Nephron (organoid): ENCODE results near the gene FHL1.

Experiments
- H3K27ac Mint-ChIP-seq, 3 experiments: 2 replicates each; pipeline ENCODE4 v1.8.0; 2020; ENCODE audit warnings: mixed read lengths in 3 of 3, mild to moderate bottlenecking in 2 of 3, moderate library complexity in 1 of 3
- H3K27me3 Mint-ChIP-seq: 2 replicates; pipeline ENCODE4 v1.8.0; 2021; ENCODE audit warnings: low read depth, mild to moderate bottlenecking, moderate library complexity, mixed read lengths
- H3K36me3 Mint-ChIP-seq: 2 replicates; pipeline ENCODE4 v1.8.0; 2020; ENCODE audit warnings: low read depth, mixed read lengths
- H3K4me1 Mint-ChIP-seq: 2 replicates; pipeline ENCODE4 v1.8.0; 2020; ENCODE audit warnings: mixed read lengths
- H3K4me3 Mint-ChIP-seq, 3 experiments: 2 replicates each; pipeline ENCODE4 v1.8.0; 2020; ENCODE audit warnings: mild to moderate bottlenecking in 3 of 3, mixed read lengths in 3 of 3, moderate library complexity in 2 of 3
- H3K9me3 Mint-ChIP-seq: 2 replicates; pipeline ENCODE4 v1.8.0; 2020; ENCODE audit warnings: mixed read lengths
- TF ChIP-seq, protein P1 (sequence below), 3 experiments: fragments of 200-600 bp; sonication (generic); IDR thresholded peaks; one replicate each; pipeline ENCODE4 v1.5.0; 2021; ENCODE audit warnings: antibody characterized with exemption in 3 of 3; ENCODE audit not compliant: unreplicated experiment in 3 of 3

FHL1 gene

DNA sequence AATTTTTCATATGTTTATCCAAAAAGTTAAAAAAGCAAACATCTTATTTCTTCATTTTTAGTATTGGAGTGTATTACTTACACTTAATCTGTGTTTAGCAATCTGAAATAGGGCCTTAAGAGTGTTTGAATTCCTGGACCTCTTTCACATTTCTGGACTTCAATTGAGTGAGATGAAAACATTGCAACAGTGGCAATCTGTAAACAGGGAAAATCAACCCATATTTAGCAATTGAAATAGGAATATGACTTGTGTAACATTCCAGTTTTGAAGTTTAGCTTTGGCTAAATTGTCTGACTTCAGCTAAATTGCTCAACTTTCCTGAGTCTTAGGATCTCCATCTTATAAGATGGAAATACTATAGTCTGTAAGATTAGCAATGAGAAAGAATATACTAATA, 34.6 kb upstream of the FHL1 start:
- H3K4me3 Mint-ChIP-seq, result no peak overlapping the region
- no peaks in the 10 kb centered on the region for H3K27me3 Mint-ChIP-seq
- no peaks in the 10 kb centered on the region for H3K36me3 Mint-ChIP-seq
- H3K27ac Mint-ChIP-seq, result no peak overlapping the region
- TF ChIP-seq, protein P1, sequence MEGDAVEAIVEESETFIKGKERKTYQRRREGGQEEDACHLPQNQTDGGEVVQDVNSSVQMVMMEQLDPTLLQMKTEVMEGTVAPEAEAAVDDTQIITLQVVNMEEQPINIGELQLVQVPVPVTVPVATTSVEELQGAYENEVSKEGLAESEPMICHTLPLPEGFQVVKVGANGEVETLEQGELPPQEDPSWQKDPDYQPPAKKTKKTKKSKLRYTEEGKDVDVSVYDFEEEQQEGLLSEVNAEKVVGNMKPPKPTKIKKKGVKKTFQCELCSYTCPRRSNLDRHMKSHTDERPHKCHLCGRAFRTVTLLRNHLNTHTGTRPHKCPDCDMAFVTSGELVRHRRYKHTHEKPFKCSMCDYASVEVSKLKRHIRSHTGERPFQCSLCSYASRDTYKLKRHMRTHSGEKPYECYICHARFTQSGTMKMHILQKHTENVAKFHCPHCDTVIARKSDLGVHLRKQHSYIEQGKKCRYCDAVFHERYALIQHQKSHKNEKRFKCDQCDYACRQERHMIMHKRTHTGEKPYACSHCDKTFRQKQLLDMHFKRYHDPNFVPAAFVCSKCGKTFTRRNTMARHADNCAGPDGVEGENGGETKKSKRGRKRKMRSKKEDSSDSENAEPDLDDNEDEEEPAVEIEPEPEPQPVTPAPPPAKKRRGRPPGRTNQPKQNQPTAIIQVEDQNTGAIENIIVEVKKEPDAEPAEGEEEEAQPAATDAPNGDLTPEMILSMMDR (IDR thresholded peaks at IDR 0.05; ENCODE audit: unreplicated experiment in 3 of 3), result no peak
- peaks cover 21% of the 10 kb centered on the region for H3K4me1 Mint-ChIP-seq
- peaks cover 20% of the 10 kb centered on the region for H3K9me3 Mint-ChIP-seq

DNA sequence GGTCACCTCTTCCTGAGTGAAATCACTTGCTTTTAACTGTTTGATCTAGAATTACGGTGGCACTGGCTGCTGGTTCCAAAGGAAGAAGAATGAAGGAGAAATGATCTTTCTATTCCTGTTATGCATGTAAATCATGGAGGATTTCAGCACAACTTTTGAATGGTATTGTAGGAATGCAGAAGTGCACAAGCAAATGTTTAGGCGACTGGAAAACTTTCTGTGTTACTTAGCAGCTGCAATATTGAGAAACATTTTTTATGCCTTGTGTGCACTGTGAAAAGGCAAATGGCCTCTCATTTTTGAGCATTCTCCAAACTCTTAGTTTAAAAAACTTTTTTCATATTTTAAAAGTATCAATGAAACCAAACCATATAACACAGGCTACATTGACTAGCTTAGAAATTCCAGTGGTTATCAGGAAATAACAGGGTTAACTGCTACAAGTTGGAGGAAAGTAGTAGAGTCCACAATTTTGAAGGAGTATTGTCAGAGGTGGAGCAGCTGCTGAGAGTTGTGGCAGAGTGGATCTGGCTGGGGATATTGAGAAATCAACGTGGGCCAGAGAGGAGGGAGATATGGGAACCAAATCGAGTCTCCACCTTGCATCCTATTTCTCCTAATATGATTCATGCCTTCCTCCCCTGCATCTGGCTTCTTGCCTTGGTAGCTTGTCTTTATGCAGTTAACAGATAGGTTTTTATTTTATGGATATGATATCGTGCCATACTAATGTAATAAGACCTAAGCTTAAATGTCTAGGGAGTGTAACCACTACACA, 32.0 kb upstream of the FHL1 start:
- Mint-ChIP-seq H3K9me3 (peaks cover 19% of the 10 kb centered on the region), H3K27me3 (peaks cover 3% of the 10 kb centered on the region), H3K36me3 (no peaks in the 10 kb centered on the region), H3K4me3 (no peak overlapping the region), H3K27ac (peak overlapping the region in 2 of 3 experiments; percentile 75 to 80), H3K4me1 (peaks cover 21% of the 10 kb centered on the region)
- TF ChIP-seq, protein P1 (IDR thresholded peaks at IDR 0.05; ENCODE audit: unreplicated experiment in 3 of 3), result no peak

DNA sequence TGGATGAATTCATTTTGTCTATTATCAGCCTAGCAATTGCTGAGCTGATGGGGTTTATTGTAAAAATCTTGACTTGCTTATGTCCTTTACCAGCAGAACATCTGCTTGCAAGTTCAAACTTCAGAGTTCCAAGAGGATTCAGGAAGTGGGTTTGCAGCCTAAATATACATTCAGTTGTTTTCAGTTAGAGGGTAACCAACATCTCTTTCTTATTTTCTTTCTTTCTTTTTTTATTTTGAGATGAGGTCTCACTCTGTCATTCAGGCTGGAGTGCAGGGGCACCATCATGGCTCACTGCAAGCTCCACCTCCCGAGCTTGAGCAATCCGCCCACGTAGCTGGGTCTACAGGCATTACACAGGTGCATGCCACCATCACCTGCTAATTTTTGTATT, 31.4 kb upstream of the FHL1 start:
- TF ChIP-seq, protein P1 (IDR thresholded peaks at IDR 0.05; ENCODE audit: unreplicated experiment in 3 of 3), result no peak
- peaks cover 21% of the 10 kb centered on the region for H3K4me1 Mint-ChIP-seq
- peak overlapping the region in 2 of 3 experiments; percentile 75 to 80 for H3K27ac Mint-ChIP-seq
- peaks cover 3% of the 10 kb centered on the region for H3K27me3 Mint-ChIP-seq
- peaks cover 16% of the 10 kb centered on the region for H3K9me3 Mint-ChIP-seq
- no peaks in the 10 kb centered on the region for H3K36me3 Mint-ChIP-seq
- H3K4me3 Mint-ChIP-seq, result no peak overlapping the region

DNA sequence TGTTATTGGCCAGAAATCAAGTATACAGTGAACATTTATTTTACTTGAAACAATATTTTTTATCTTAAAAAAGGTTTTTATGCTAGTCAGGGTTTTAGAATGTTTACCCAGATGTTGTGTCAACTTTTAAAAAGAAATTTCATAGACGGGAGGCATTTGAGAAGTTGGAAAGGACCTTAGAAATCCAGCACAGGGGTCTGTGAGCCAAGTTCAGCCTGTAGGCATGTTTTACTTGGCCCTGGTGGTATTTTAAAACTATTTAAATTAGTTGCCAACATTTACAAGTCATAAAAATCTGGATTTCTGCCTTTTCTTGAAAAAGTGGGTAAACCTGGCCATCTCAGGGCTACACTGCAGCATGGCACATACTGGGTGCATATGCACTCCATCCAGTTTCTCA, 25.5 kb upstream of the FHL1 start:
- TF ChIP-seq, protein P1 (IDR thresholded peaks at IDR 0.05; ENCODE audit: unreplicated experiment in 3 of 3), result no peak
- peaks cover 11% of the 10 kb centered on the region for H3K9me3 Mint-ChIP-seq
- no peak overlapping the region for H3K4me3 Mint-ChIP-seq
- H3K36me3 Mint-ChIP-seq, result no peaks in the 10 kb centered on the region
- H3K27me3 Mint-ChIP-seq, result peaks cover 3% of the 10 kb centered on the region
- H3K4me1 Mint-ChIP-seq, result peaks cover 15% of the 10 kb centered on the region
- peak overlapping the region in 2 of 3 experiments; percentile 54 to 65 for H3K27ac Mint-ChIP-seq

DNA sequence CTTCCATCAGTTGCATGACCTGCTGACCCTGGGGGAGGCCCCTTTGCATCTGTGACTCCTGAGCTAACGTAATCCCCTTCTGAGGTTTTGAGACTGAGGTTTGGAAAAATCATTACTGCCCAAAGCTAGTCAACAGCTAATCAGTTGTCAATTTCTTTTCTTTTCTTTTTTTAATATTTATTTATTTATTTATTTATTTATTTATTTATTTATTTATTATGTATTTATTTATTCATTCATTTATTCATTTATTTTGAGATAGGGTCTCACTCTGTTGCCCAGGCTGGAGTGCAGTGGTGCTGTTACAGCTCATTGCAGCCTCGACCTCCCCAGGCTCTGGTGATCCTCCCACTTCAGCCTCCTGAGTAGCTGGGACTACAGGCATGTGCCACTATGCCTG, 25.1 kb upstream of the FHL1 start:
- Mint-ChIP-seq H3K27me3 (peaks cover 3% of the 10 kb centered on the region), H3K4me1 (peaks cover 16% of the 10 kb centered on the region), H3K27ac (no peak overlapping the region), H3K9me3 (peaks cover 11% of the 10 kb centered on the region), H3K4me3 (no peak overlapping the region), H3K36me3 (no peaks in the 10 kb centered on the region)
- TF ChIP-seq, protein P1 (IDR thresholded peaks at IDR 0.05; ENCODE audit: unreplicated experiment in 3 of 3), result no peak

DNA sequence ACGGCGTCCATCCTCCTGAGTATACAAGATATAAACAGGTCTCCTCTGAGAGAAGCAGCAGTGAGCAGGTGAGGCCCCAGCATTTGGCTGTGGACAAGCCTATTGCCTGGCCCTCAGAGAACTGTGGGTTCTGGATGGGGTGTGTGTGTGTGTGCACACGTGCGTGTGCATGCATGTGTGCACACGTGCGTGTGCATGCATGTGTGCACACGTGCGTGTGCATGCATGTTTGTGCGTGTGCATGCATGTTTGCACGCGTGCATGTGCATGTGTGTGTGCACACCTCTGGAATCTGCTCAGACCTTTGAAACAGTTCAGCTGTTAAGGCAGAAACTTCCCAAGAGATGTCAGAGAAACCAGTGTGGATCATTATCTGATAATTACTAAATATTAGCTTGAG, 22.2 kb upstream of the FHL1 start:
- TF ChIP-seq, protein P1 (IDR thresholded peaks at IDR 0.05; ENCODE audit: unreplicated experiment in 3 of 3), result no peak
- peaks cover 3% of the 10 kb centered on the region for H3K36me3 Mint-ChIP-seq
- peaks cover 7% of the 10 kb centered on the region for H3K9me3 Mint-ChIP-seq
- peaks cover 18% of the 10 kb centered on the region for H3K4me1 Mint-ChIP-seq
- no peak overlapping the region for H3K4me3 Mint-ChIP-seq
- H3K27me3 Mint-ChIP-seq, result no peaks in the 10 kb centered on the region
- H3K27ac Mint-ChIP-seq, result no peak overlapping the region
